ENCODE data around the gene ZNF462. TPM values are rescaled to one million over a fixed set of nuclear protein-coding genes. Genes with fewer than 3 reads are reported as not detected.

The ZNF462 gene
- polyA plus RNA-seq, 3 donors = not detected

DNA sequence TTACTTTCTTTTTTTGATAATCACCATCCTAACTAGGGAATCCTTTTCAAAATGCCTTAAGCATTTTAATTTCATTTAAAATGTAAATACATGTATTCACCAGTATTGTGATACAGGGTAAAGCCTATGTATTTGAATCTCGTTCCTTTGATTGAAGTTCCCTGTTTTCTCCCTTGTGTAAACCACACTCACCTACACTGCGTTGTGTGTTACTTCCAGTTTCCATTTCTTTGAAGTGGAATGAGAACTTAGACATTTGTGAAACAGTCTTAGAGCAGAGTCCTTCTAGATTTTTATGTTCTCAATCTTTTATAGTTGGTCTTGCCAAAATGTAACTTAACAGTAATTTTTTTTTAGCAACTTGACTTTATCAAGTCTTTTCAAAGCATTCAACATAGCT, 101.4 kb downstream of the ZNF462 start:
- Histone ChIP-seq H3K4me2 (replicated peaks; ENCODE audit: extremely low read depth, low read length, poor library complexity, severe bottlenecking) (no peak overlapping the region), H3K27ac (ENCODE audit: low read depth in 1 of 2, low read length in 2 of 2) (no peak overlapping the region), H3K36me3 (replicated peaks in 1 of 2; ENCODE audit: control insufficient read depth in 1 of 2, insufficient read depth in 2 of 2, low read length in 2 of 2) (no peaks in the 10 kb centered on the region), H3K79me2 (ENCODE audit: insufficient read depth, low read length) (no peaks in the 10 kb centered on the region), H2AFZ (ENCODE audit: insufficient read depth, low read depth, low read length, poor library complexity, severe bottlenecking) (no peak overlapping the region), H3K9ac (ENCODE audit: insufficient read depth, low read length, poor library complexity, severe bottlenecking) (no peak overlapping the region), H3K4me1 (ENCODE audit: control insufficient read depth in 1 of 2, insufficient read depth in 2 of 2, low read length in 2 of 2) (no peaks in the 10 kb centered on the region), H4K20me1 (ENCODE audit: insufficient read depth, low read length) (no peaks in the 10 kb centered on the region), H3K4me3 (replicated peaks in 1 of 3; ENCODE audit: low read depth in 2 of 3, low read length in 3 of 3) (no peak overlapping the region), H3K27me3 (ENCODE audit: control insufficient read depth in 2 of 2, insufficient read depth in 2 of 2, low read length in 2 of 2) (no peaks in the 10 kb centered on the region), H3K9me3 (replicated peaks in 1 of 2; ENCODE audit: control insufficient read depth in 1 of 2, insufficient read depth in 1 of 2, low read length in 2 of 2) (no peaks in the 10 kb centered on the region)
- DNase-seq = no peak
- Mint-ChIP-seq H3K4me1 (no peaks in the 10 kb centered on the region), H3K27ac (no peak overlapping the region), H3K36me3 (no peaks in the 10 kb centered on the region), H3K9me3 (peaks cover 0 to 3% (median 0%) of the 10 kb centered on the region in 7 donors), H3K27me3 (ENCODE audit: low read depth in 3 of 3) (peaks cover 0 to 3% (median 0%) of the 10 kb centered on the region in 3 donors), H3K4me3 (no peak overlapping the region)
- WGBS (ENCODE audit: insufficient coverage) = no CpG with 5 or more reads among the region's 2 CpGs
- TF ChIP-seq, protein P1, sequence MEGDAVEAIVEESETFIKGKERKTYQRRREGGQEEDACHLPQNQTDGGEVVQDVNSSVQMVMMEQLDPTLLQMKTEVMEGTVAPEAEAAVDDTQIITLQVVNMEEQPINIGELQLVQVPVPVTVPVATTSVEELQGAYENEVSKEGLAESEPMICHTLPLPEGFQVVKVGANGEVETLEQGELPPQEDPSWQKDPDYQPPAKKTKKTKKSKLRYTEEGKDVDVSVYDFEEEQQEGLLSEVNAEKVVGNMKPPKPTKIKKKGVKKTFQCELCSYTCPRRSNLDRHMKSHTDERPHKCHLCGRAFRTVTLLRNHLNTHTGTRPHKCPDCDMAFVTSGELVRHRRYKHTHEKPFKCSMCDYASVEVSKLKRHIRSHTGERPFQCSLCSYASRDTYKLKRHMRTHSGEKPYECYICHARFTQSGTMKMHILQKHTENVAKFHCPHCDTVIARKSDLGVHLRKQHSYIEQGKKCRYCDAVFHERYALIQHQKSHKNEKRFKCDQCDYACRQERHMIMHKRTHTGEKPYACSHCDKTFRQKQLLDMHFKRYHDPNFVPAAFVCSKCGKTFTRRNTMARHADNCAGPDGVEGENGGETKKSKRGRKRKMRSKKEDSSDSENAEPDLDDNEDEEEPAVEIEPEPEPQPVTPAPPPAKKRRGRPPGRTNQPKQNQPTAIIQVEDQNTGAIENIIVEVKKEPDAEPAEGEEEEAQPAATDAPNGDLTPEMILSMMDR (IDR thresholded peaks at IDR 0.05) = no peak
- intact Hi-C loops (cut with micrococcal nuclease) = no loop called here

DNA sequence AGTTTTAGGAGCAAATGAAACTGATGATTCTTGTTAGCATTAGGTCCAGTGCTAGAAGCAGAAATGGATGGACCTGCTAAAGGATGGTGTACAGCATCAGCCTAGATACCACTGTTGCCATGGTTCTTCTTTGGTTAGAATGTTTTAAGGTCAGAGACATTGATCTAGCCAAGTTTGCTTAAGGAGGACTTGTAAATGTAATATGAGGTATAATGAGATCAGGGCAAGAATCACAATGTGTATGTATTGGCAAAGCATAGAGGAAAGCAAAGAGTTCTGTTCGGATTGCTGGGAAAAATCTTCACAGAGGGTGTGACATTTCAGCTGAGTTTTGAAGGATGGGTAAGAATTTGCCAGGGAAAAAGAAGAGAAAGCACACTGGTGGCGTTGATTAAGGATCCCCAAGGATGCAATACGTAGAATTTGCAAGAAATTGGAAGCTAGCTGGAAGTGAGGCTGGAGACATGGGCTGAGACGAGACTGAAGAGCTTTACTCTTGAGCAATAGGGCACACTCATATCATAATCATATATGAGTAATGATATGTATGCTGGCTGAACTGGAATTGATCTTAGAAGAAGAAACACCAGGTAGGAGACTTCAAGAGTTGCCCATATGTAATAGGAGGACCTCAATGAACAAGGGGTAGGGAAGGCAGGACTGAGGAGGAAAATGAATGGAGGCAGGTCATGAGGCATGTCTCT, 102.0 kb downstream of the ZNF462 start:
- H3K27me3 ChIP-seq (ENCODE audit: control insufficient read depth in 2 of 2, insufficient read depth in 2 of 2, low read length in 2 of 2) = no peaks in the 10 kb centered on the region
- H3K9ac ChIP-seq (ENCODE audit: insufficient read depth, low read length, poor library complexity, severe bottlenecking) = no peak overlapping the region
- H3K9me3 Mint-ChIP-seq = peaks cover 0 to 3% (median 0%) of the 10 kb centered on the region in 7 donors
- H3K27ac ChIP-seq (ENCODE audit: low read depth in 1 of 2, low read length in 2 of 2) = no peak overlapping the region
- no peaks in the 10 kb centered on the region for H3K4me1 ChIP-seq (ENCODE audit: control insufficient read depth in 1 of 2, insufficient read depth in 2 of 2, low read length in 2 of 2)
- H3K79me2 ChIP-seq (ENCODE audit: insufficient read depth, low read length) = no peaks in the 10 kb centered on the region
- peaks cover 0 to 2% (median 0%) of the 10 kb centered on the region in 3 donors for H3K27me3 Mint-ChIP-seq (ENCODE audit: low read depth in 3 of 3)
- H3K36me3 ChIP-seq (replicated peaks in 1 of 2; ENCODE audit: control insufficient read depth in 1 of 2, insufficient read depth in 2 of 2, low read length in 2 of 2) = no peaks in the 10 kb centered on the region
- H3K4me1 Mint-ChIP-seq = no peaks in the 10 kb centered on the region
- H3K36me3 Mint-ChIP-seq = no peaks in the 10 kb centered on the region
- no peak overlapping the region for H3K27ac Mint-ChIP-seq
- no peak for DNase-seq
- intact Hi-C loops (cut with micrococcal nuclease) = no loop called here
- no peak overlapping the region for H3K4me3 Mint-ChIP-seq
- no peak overlapping the region for H2AFZ ChIP-seq (ENCODE audit: insufficient read depth, low read depth, low read length, poor library complexity, severe bottlenecking)
- no peaks in the 10 kb centered on the region for H4K20me1 ChIP-seq (ENCODE audit: insufficient read depth, low read length)
- no peaks in the 10 kb centered on the region for H3K9me3 ChIP-seq (replicated peaks in 1 of 2; ENCODE audit: control insufficient read depth in 1 of 2, insufficient read depth in 1 of 2, low read length in 2 of 2)
- no peak overlapping the region for H3K4me2 ChIP-seq (replicated peaks; ENCODE audit: extremely low read depth, low read length, poor library complexity, severe bottlenecking)
- H3K4me3 ChIP-seq (replicated peaks in 1 of 3; ENCODE audit: low read depth in 2 of 3, low read length in 3 of 3) = no peak overlapping the region
- 94% methylated on average over 3 of the region's 4 CpGs for WGBS (ENCODE audit: insufficient coverage)
- TF ChIP-seq, protein P1 (IDR thresholded peaks at IDR 0.05) = no peak
